Astrocyte (in vitro differentiated cells and primary cell): ENCODE data around the gene NBEA.

Experiments
- EZH2 ChIP-seq: IDR thresholded peaks from 2 replicates; pipeline ENCODE4 v1.6.1; 2012; ENCODE audit warnings: mild to moderate bottlenecking, low read length, inconsistent platforms; ENCODE audit not compliant: insufficient read depth
- TF ChIP-seq, protein P1 (sequence below): IDR thresholded peaks from 2 replicates; pipeline ENCODE4 v1.5.1; 2011; ENCODE audit warnings: low read depth, mild to moderate bottlenecking, inconsistent platforms, low read length, moderate library complexity; ENCODE audit not compliant: insufficient read depth

DNA sequence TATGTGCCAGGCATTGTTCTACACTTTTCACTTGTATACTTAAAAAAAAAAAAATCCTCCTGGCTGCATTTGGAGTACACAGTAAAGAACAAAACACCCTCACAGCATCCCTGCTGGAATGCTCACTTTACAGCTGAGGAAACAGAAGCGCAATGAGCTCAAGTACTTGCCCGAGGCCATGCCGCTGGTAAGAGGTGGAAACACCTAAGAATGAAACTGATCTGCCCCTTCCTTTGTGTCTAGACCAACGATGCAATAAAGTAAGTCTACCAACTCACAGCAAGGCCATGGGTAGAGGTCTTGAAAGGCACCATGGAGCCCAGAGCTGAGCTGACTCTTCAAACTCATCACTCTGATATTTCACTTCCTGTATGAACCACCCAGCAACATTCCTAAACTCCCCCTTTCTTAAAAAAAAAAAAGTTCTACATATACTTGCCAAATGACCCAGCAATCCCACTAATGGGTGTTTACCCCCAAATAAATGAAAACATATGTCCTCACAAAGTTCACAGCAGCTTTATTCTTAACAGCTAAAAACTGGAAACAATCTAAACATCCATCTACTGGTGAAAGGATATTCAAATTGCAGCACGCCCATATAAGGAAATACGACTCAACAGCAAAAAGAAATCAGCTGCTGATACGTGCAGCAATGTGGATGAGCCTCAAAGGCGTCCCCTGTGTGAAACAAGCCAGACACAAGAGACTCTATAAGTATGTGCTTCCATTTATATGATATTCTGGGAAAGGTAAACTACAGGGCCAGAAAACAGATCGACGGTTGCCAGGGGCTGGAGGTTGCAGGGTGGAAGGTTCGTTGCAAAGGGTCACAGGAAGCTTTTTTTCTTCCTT is 771.1 kb downstream of the NBEA start:
- TF ChIP-seq, protein P1, sequence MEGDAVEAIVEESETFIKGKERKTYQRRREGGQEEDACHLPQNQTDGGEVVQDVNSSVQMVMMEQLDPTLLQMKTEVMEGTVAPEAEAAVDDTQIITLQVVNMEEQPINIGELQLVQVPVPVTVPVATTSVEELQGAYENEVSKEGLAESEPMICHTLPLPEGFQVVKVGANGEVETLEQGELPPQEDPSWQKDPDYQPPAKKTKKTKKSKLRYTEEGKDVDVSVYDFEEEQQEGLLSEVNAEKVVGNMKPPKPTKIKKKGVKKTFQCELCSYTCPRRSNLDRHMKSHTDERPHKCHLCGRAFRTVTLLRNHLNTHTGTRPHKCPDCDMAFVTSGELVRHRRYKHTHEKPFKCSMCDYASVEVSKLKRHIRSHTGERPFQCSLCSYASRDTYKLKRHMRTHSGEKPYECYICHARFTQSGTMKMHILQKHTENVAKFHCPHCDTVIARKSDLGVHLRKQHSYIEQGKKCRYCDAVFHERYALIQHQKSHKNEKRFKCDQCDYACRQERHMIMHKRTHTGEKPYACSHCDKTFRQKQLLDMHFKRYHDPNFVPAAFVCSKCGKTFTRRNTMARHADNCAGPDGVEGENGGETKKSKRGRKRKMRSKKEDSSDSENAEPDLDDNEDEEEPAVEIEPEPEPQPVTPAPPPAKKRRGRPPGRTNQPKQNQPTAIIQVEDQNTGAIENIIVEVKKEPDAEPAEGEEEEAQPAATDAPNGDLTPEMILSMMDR = no peak
- no peak for TF ChIP-seq EZH2
